22Rv1 (cell line): ENCODE results near the gene ROGDI.

Source experiments
- ZFX ChIP-seq: fragments of 450-650 bp; IDR thresholded peaks from 2 replicates; pipeline ENCODE4 v1.6.1; 2017; ENCODE audit warnings: antibody characterized with exemption, borderline replicate concordance
- TF ChIP-seq, protein P1 (sequence below): fragments of 450-650 bp; IDR thresholded peaks from 2 replicates; pipeline ENCODE4 v1.5.1; 2017; ENCODE audit warnings: mild to moderate bottlenecking

DNA sequence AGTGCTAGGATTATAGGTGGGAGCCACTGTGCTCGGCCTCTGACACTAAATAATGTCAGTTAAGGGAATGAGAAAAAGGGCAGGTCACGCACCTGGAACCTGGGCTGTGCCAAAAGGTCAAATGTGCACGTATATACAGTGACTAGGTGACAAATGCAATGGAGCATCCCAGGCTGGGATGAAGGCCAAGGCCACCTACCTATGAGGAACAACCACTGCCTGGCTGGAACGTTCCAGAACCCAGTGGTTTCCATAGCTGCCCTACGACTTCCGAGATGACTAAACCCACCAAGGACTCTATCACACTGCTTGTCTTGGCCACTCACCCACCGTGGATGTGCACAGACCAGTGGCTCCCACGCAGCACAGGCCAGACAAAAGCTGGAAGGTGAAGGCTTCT lies 51.5 kb downstream of the ROGDI start:
- TF ChIP-seq, protein P1, sequence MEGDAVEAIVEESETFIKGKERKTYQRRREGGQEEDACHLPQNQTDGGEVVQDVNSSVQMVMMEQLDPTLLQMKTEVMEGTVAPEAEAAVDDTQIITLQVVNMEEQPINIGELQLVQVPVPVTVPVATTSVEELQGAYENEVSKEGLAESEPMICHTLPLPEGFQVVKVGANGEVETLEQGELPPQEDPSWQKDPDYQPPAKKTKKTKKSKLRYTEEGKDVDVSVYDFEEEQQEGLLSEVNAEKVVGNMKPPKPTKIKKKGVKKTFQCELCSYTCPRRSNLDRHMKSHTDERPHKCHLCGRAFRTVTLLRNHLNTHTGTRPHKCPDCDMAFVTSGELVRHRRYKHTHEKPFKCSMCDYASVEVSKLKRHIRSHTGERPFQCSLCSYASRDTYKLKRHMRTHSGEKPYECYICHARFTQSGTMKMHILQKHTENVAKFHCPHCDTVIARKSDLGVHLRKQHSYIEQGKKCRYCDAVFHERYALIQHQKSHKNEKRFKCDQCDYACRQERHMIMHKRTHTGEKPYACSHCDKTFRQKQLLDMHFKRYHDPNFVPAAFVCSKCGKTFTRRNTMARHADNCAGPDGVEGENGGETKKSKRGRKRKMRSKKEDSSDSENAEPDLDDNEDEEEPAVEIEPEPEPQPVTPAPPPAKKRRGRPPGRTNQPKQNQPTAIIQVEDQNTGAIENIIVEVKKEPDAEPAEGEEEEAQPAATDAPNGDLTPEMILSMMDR: no peak
- no peak for TF ChIP-seq ZFX
